HAP-1 (cell line): ENCODE measurements around the gene CABP4.

Experiments used
- DNase-seq, 2 experiments: peaks; one replicate each; pipeline ENCODE4 v3.0.0-alpha.2; 2016 to 2020; ENCODE audit warnings: low spot score in 2 of 2
- H3K27me3 ChIP-seq: fragments of 250-450 bp; sonication (Bioruptor Pico); 2 replicates; pipeline ENCODE4 v1.5.1; 2020; ENCODE audit warnings: low read depth, mild to moderate bottlenecking, moderate library complexity
- H3K36me3 ChIP-seq: fragments of 250-450 bp; sonication (Bioruptor Pico); replicated peaks from 2 replicates; pipeline ENCODE4 v1.5.1; 2020; ENCODE audit warnings: mild to moderate bottlenecking
- H3K4me1 ChIP-seq: fragments of 250-450 bp; sonication (Bioruptor Pico); 2 replicates; pipeline ENCODE4 v1.5.1; 2020; ENCODE audit warnings: mild to moderate bottlenecking
- H3K4me3 ChIP-seq: fragments of 250-450 bp; sonication (Bioruptor Pico); 2 replicates; pipeline ENCODE4 v1.5.1; 2020; ENCODE audit warnings: mild to moderate bottlenecking, moderate library complexity
- H3K9me3 ChIP-seq: fragments of 250-450 bp; sonication (Bioruptor Pico); 2 replicates; pipeline ENCODE4 v1.5.1; 2020; ENCODE audit warnings: mild to moderate bottlenecking, moderate library complexity
- in situ Hi-C: fragments of 300-500 bp; cut with MboI; formaldehyde crosslinking; loops from 3 replicates; pipeline ENCODE4 v1.14.3; 2020; ENCODE audit warnings: low sequenced_read_pairs, inconsistent platforms, mixed read lengths

Gene CABP4

DNA sequence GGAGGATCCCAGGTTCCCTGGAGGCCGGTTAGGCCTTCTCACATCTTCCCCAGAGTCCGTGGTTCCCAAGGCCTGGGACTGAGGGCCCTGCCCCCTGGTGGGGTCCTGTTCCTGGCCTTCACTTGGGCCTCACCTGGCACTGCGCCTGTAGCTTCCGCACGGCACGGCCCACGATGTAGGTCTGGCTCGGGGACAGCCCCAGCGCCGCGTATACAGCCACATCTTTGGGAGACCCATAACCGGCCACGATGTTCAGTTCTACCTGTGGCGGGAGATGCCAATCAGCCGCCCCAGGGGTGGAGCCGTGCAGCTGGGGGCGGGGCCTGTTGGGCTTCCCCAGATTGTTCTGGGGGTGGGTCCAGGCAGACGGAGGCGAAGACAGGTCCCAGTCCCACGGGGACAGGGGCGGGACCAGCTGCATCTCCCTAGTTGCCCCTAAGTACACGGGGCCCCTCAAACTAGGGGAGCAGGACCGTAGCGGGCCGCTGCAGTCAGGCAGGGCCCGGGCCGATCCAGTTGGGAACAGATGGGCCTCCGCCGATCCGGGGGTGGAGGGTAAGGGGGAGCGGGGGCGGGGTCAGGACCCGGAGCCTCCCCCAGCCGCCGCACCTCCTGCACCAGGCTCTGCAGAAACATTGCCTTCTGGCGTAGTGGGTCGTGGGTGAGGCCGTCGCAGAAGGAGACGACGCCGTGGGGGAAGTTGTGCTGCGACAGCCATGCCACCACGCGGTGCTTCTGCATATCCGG, 37.8 kb downstream of the CABP4 start:
- in situ Hi-C loops = no loop called here
- Histone ChIP-seq H3K27me3 (no peaks in the 10 kb centered on the region), H3K36me3 (peaks cover 30% of the 10 kb centered on the region), H3K4me3 (no peak overlapping the region), H3K9me3 (no peaks in the 10 kb centered on the region), H3K4me1 (no peaks in the 10 kb centered on the region)
- DNase-seq = peak in 1 of 2 experiments; percentile 49

DNA sequence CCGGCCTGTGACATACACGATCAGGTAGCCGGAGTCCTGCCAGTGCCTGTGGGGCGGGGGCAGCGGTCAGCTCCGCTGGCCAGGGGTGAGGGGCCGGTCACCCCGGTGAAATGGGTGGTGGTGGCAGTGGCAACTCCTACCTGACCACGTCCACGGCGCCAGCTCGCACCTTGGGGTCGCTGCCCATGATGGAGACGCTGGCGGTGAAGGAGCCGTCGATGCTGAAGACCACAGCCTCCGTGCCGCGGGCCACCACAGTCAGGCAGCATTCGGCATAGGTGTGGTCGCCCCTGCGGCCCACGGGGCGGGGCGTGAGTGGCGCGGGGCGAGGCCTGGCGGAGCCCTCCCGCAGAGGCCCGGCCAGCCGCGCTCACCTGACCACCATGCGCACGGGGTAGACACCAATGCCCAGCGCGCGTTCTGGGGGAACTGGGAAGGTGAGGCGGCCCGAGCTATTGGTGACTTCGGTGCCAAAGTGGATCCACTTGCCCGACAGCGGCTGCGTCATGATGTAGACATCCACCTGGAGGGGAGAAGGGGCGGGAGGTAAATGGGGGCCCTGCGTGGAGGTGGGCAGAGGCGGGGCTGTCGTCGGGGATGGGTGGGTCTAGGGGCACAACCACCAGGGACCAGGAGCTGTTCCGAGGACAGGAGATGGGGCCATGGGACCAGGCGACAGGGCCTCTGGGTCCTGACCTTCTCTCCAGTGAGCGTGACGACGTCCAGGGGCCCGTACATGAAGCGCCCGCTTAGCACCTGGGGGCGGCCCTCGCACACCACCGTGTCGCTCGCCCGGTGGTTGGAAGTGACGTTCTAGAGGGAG, 38.6 kb downstream of the CABP4 start:
- no peaks in the 10 kb centered on the region for H3K4me1 ChIP-seq
- no peak for DNase-seq
- no peak overlapping the region for H3K4me3 ChIP-seq
- H3K9me3 ChIP-seq = no peaks in the 10 kb centered on the region
- no peaks in the 10 kb centered on the region for H3K27me3 ChIP-seq
- peaks cover 30% of the 10 kb centered on the region for H3K36me3 ChIP-seq
- in situ Hi-C loops = no loop called here

DNA sequence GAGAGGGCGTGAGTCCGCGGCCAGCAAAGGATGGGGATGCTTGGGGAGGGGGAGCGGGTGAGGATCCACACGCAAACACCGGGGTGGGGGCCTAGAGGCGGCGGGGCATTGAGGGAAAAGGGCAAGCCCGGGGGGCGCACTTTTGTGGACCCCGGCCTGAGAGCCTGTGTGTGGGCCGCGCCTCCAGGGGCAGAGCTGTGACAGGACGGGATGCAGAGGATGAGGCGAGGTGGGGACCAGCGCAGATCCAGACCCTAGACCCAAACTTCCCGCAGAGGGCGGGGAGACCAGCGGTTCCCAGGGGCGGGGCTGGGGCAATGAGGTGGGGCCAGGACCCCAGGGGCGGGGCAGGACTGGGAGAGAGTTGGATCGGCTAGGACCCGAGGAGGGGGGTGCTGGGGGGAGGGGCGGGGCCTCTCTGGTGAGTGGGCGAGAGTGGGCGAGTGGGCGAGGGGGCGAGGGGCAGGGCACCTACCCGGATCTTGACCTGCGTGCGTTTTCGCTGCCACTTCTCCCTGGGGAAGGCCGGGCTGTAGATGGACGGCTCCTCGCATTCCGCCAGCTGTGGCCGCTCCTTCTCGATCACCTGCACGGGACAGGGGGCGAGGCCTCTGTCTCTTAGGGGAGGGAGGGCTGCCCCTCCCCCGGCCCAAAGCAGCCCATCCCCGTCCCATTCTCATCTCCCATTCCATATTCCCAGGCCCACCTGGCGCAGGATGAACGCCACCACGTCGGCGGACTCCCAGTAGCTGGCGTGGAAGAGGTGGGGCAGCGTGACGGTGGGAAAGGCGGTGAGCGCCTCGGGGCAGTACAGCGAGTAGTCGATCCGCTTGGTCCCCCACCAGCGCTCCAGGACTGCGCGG, 39.4 kb downstream of the CABP4 start:
- in situ Hi-C loops = no loop called here
- Histone ChIP-seq H3K4me1 (no peaks in the 10 kb centered on the region), H3K4me3 (no peak overlapping the region), H3K27me3 (no peaks in the 10 kb centered on the region), H3K36me3 (peaks cover 30% of the 10 kb centered on the region), H3K9me3 (no peaks in the 10 kb centered on the region)
- no peak for DNase-seq

DNA sequence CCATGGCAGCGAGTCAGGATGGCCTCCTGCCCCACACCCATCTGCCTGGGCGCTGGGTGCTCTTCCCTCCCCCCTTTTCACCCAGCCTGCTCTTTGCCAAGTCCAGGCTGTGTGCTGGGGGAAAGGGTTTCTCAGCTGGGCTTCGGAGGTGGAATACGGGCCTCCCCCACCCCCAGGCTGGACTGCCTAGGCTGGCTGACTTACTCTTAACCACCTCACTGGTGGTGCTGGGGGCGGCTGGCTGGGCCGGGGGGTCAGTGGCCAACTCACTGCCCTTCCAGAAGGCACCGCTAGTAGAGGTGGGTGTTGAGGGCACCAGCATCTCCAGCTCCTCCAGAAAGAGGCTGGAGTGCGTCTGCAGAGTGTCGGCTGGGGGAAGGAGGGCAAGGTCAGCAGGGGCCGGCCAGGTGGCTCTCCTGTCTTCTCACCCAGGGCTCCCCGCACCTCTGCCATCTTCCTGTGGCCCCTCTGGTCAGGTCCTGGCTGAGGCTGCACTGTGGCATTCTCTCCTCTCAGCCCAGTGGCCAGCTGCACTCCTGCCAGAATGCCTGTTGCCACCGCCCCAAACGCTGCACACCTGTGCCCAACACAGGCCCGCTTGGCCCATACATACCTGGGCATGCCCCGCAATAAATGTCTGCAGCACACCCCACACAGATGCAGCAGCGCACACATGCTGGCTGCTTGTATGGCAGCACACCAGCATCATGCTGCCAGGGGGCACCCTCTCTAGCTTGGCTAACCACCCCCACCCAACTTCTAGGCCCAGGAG, 40.3 kb downstream of the CABP4 start:
- DNase-seq = no peak
- Histone ChIP-seq H3K27me3 (no peaks in the 10 kb centered on the region), H3K4me1 (no peaks in the 10 kb centered on the region), H3K4me3 (no peak overlapping the region), H3K9me3 (no peaks in the 10 kb centered on the region), H3K36me3 (peaks cover 22% of the 10 kb centered on the region)
- in situ Hi-C loops = no loop called here

DNA sequence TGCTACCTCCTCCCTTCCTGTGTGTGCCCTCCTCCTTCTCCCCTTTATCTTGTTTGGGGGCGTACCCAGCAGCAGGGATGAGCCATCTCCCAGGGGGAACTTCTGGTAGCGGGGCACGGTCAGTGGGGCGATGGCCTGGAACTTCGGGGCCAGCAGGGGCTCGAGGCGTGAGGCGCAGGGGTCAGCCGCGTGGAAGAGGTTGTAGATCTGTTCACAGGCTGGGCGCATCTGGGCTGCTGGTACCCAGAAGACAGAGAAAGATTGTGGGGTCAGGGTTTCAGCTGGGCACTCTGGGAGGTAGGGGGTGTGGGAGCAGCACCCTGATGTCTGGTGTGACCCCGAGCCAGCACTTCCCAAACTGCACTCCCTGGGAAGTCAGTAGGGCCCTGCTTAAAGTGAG, 41.0 kb downstream of the CABP4 start:
- DNase-seq = no peak
- in situ Hi-C loops = no loop called here
- H3K4me3 ChIP-seq = no peak overlapping the region
- no peaks in the 10 kb centered on the region for H3K4me1 ChIP-seq
- peaks cover 23% of the 10 kb centered on the region for H3K36me3 ChIP-seq
- no peaks in the 10 kb centered on the region for H3K9me3 ChIP-seq
- no peaks in the 10 kb centered on the region for H3K27me3 ChIP-seq

DNA sequence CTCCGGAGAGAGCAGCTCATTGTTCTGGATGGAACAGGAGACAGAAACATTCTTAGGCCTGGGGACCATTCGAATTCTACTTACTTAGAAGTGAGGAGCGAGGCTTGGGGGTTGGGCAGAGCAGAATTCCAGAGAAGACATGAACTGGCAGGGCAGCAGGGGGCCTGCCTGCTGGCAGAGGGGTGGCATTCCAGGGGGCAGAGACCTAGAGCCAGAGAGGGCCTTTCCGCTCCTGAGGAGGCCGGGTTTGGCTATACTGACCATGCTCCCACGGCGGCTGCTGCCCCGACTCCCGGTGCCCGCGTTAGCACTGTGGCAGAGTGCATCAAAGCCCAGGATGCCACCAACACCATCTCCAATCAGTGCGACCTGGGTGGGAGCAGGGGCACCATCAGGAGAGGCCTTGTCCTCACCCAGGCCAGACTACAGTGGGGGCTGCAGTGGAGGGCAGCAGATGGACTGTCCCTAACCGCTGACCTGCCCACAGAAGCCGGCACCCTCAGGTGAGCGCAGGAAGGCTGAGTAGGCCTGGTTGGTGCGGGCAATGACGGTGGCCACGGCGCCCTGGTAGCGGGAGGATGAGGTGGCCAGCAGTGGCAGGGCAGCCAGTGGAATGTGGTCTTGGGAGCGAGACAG, 42.6 kb downstream of the CABP4 start:
- DNase-seq = no peak
- no peaks in the 10 kb centered on the region for H3K9me3 ChIP-seq
- no peaks in the 10 kb centered on the region for H3K27me3 ChIP-seq
- no peak overlapping the region for H3K4me3 ChIP-seq
- no peaks in the 10 kb centered on the region for H3K4me1 ChIP-seq
- H3K36me3 ChIP-seq = peaks cover 18% of the 10 kb centered on the region
- in situ Hi-C loops = no loop called here

DNA sequence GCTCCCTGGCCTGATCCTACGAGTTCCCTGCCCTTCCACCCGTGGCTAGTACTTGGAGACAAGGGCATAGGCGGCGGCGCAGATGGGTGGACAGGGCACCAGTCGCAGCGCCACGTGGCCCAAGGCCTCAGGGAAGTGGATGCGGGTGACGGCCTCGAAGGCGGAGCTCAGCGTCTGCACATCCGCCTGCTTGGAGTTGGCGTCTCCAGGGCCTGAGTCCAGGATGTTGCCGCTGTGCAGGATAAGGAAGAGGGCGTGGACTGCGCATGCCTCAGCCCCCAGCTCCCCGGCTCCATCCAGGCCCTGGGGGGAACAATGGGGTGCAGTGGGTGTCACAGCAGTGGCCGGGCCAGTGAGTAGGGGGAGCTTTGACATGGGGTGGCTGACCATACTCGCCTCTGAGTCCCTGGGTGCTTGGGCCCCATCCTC, 43.4 kb downstream of the CABP4 start:
- H3K36me3 ChIP-seq = peaks cover 17% of the 10 kb centered on the region
- in situ Hi-C loops = no loop called here
- peaks cover under 1% of the 10 kb centered on the region; the same call in 1 of the 2 replicates for H3K4me1 ChIP-seq
- no peaks in the 10 kb centered on the region for H3K27me3 ChIP-seq
- no peaks in the 10 kb centered on the region for H3K9me3 ChIP-seq
- no peak overlapping the region for H3K4me3 ChIP-seq
- DNase-seq = no peak

DNA sequence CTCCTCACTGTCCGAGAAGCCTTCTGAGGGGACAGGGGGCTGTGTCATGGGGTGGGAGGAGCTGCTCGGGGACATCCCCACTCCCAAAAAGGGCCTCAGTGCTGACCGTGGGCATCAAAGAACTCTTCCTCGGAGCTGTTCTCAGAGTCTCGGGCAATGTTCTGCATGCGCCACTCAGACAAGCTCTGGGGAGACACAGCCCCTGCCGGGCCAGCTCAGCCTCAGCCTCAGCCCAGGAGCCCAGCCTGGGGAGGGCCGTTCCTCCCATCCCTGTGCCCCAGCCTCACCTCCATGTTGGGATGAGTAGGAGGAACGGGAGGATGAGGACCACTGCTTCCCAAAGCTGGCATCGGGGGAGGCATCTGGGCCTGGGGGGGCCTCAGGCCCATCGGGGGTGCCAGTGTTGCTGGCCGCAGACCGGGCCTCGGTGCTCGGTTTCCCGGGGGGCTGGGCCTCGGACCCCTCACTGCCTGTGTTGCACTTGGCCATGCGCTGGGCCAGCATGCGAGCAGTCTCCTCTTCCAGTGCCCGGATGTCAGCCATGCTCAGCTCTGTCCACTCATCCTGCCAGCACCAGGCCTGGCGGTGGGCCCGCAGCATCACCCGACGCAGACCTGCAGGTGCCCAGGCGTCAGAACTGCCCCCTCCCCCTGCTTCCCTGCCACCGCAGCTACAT, 44.8 kb downstream of the CABP4 start:
- peaks cover 17% of the 10 kb centered on the region for H3K36me3 ChIP-seq
- no peaks in the 10 kb centered on the region for H3K9me3 ChIP-seq
- no peak overlapping the region for H3K4me3 ChIP-seq
- no peak for DNase-seq
- H3K27me3 ChIP-seq = no peaks in the 10 kb centered on the region
- peaks cover 5% of the 10 kb centered on the region; the same call in 1 of the 2 replicates for H3K4me1 ChIP-seq
- in situ Hi-C loops = no loop called here

DNA sequence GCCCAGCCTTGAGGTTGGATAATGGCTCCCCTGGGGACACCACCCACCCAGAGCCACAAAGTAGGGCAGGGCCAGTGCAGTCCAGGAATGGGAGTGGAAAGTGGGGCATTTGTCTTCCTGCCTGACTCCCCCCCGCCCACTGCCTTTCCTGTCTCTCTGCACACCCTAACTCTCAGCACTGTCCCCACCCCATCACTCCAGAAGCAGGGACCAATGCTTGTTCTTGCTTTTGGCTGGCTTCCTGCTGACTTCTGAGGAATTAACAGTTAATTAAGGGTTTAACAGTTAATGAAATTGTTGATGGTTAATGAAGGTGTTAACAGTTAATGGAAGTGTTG, 45.3 kb downstream of the CABP4 start:
- Histone ChIP-seq H3K36me3 (peaks cover 17% of the 10 kb centered on the region), H3K27me3 (no peaks in the 10 kb centered on the region), H3K4me3 (no peak overlapping the region), H3K9me3 (no peaks in the 10 kb centered on the region), H3K4me1 (peaks cover 7% of the 10 kb centered on the region)
- in situ Hi-C loops = no loop called here
- DNase-seq = no peak

DNA sequence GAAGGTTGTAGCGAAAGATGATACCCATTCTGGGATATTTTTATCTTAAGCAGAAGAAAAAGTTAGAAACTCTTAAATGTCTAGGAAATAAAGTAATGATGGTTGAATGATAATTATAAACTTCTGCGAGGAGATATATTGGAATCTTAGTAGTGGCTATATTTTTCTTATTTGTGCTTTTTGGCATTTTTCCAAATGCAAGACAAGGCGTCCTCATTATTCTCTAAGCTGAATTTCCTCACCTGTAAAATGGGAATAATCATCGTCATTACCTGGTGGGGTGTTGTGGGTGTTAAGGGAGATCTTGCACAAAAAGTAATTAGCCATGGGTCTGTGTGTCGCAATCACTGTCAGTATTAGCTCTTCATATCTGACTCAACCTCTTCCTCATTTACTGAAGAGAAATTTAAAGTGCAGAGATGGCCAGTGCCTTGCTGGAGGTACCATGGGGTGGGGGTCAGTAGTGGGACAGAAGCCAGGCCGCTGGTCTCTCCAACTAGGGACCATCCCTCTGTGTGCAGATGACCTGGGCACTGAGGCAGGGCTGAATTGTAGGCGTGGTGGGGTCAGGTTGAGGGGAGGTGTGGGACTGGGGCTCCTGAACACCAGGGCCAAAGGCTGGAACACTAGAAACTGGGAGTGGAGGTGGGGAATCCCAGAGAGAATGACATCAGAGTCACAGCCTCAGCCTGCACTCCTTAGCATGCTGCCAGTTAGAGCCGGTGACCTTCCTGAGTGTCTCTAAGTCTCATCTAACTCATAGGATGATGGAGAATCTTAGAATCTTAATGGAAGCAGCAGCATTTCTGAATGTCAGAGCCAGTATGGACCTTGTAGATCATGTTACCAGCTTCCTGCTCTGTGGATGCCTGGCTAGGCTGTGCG, 45.9 kb downstream of the CABP4 start:
- no peak for DNase-seq
- Histone ChIP-seq H3K9me3 (no peaks in the 10 kb centered on the region), H3K4me1 (peaks cover 13% of the 10 kb centered on the region), H3K27me3 (no peaks in the 10 kb centered on the region), H3K36me3 (peaks cover 19% of the 10 kb centered on the region), H3K4me3 (no peak overlapping the region)
- in situ Hi-C loops = no loop called here

DNA sequence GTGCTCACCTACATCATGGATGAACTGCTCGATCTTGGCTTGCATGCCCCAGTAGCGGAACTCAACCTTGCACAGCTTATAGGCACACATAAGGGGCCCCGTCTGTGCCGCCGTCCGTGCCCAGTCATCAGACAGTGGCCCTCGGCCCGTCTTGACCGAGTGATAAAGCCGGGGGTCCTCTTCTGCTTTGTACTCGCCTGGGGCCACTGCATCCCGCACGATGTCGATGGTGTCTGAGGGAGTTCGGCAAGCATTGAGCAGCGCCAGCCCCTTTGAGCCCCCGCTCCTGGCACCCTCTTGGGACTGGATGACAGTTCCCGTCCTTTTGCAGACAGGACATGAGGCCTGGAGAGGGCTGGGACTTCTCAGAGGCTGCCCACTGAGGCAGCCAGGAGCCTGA, 46.7 kb downstream of the CABP4 start:
- Histone ChIP-seq H3K27me3 (no peaks in the 10 kb centered on the region), H3K4me1 (peaks cover 21% of the 10 kb centered on the region), H3K36me3 (peaks cover 25% of the 10 kb centered on the region), H3K9me3 (no peaks in the 10 kb centered on the region), H3K4me3 (no peak overlapping the region)
- DNase-seq = no peak
- in situ Hi-C loops = no loop called here
